NCI-H748 (cell line): ENCODE results near the gene PTGDR2.

Experiments
- DNase-seq: peaks from one replicate; lab custom pipeline; 2025; ENCODE audit not compliant: unreplicated experiment; lab: John Stamatoyannopoulos, UW

The PTGDR2 gene

GRCh38 chr11:60858731-60859464 lies 3.1 kb upstream of the PTGDR2 start:
- DNase-seq = no peak

GRCh38 chr11:60858236-60858635 lies 2.5 kb upstream of the PTGDR2 start:
- no peak for DNase-seq

- DNase-seq = no peak
Observed at GRCh38 chr11:60857378-60858232, 1.9 kb upstream of the PTGDR2 start.

GRCh38 chr11:60854847-60855725 lies 664 bp downstream of the PTGDR2 start:
- no peak for DNase-seq

- no peak for DNase-seq
Observed at GRCh38 chr11:60854140-60854846, 1.5 kb downstream of the PTGDR2 start.

GRCh38 chr11:60852982-60853950 lies 2.5 kb downstream of the PTGDR2 start:
- DNase-seq = no peak

- no peak for DNase-seq
Observed at GRCh38 chr11:60852117-60852981, 3.4 kb downstream of the PTGDR2 start.

- DNase-seq = no peak
Observed at GRCh38 chr11:60851327-60852104, 4.2 kb downstream of the PTGDR2 start.

- no peak for DNase-seq
Observed at GRCh38 chr11:60849641-60850520, 5.9 kb downstream of the PTGDR2 start.

GRCh38 chr11:60848714-60849151 lies 7.0 kb downstream of the PTGDR2 start:
- no peak for DNase-seq

GRCh38 chr11:60847896-60848295 lies 7.9 kb downstream of the PTGDR2 start:
- no peak for DNase-seq

GRCh38 chr11:60847281-60847680 lies 8.5 kb downstream of the PTGDR2 start:
- no peak for DNase-seq

GRCh38 chr11:60845338-60845737 lies 10.4 kb downstream of the PTGDR2 start:
- DNase-seq = no peak

- DNase-seq = no peak
Observed at GRCh38 chr11:60844870-60845221, 10.9 kb downstream of the PTGDR2 start.

GRCh38 chr11:60844045-60844869 lies 11.5 kb downstream of the PTGDR2 start:
- DNase-seq = no peak
